HEK293 (cell line): ENCODE results near the gene CRYZL1.

Experiments
- FEZF1 ChIP-seq: fragments of 450-650 bp; formaldehyde crosslinking; IDR thresholded peaks from 2 replicates; pipeline ENCODE4 v1.5.1; 2016; ENCODE audit warnings: missing biosample characterization, missing genetic modification characterization
- GLI2 ChIP-seq: fragments of 450-650 bp; formaldehyde crosslinking; IDR thresholded peaks from 2 replicates; pipeline ENCODE4; 2017; ENCODE audit warnings: missing biosample characterization, missing genetic modification characterization, low read depth, borderline replicate concordance
- KLF1 ChIP-seq: fragments of 450-650 bp; formaldehyde crosslinking; IDR thresholded peaks from 2 replicates; pipeline ENCODE4 v1.5.1; 2016; ENCODE audit warnings: missing biosample characterization, missing genetic modification characterization
- ZBTB17 ChIP-seq: fragments of 450-650 bp; formaldehyde crosslinking; IDR thresholded peaks from 2 replicates; pipeline ENCODE4 v1.5.1; 2016; ENCODE audit warnings: missing biosample characterization, missing genetic modification characterization
- ZFP41 ChIP-seq: fragments of 450-650 bp; formaldehyde crosslinking; IDR thresholded peaks from 2 replicates; pipeline ENCODE4 v1.5.1; 2016; ENCODE audit warnings: missing biosample characterization, missing genetic modification characterization, borderline replicate concordance
- ZNF121 ChIP-seq: fragments of 450-650 bp; formaldehyde crosslinking; IDR thresholded peaks from 2 replicates; pipeline ENCODE4 v1.5.1; 2016; ENCODE audit warnings: missing biosample characterization, missing genetic modification characterization
- ZNF19 ChIP-seq: fragments of 450-650 bp; formaldehyde crosslinking; IDR thresholded peaks from 2 replicates; pipeline ENCODE4; 2016; ENCODE audit warnings: missing biosample characterization, missing genetic modification characterization, low read depth
- ZNF211 ChIP-seq: fragments of 450-650 bp; formaldehyde crosslinking; IDR thresholded peaks from 2 replicates; pipeline ENCODE4 v1.5.1; 2016; ENCODE audit warnings: low read depth, missing biosample characterization, missing genetic modification characterization
- ZNF560 ChIP-seq: fragments of 450-650 bp; formaldehyde crosslinking; IDR thresholded peaks from 2 replicates; pipeline ENCODE4 v1.5.1; 2017; ENCODE audit warnings: missing biosample characterization, missing genetic modification characterization, borderline replicate concordance
- ZNF707 ChIP-seq: fragments of 450-650 bp; formaldehyde crosslinking; IDR thresholded peaks from 2 replicates; pipeline ENCODE4 v1.5.1; 2016; ENCODE audit warnings: missing biosample characterization, missing genetic modification characterization
- ZNF843 ChIP-seq: fragments of 450-650 bp; formaldehyde crosslinking; IDR thresholded peaks from 2 replicates; pipeline ENCODE4 v1.5.1; 2016; ENCODE audit warnings: missing biosample characterization, missing genetic modification characterization
- ZSCAN30 ChIP-seq: fragments of 450-650 bp; IDR thresholded peaks from 2 replicates; pipeline ENCODE4 v1.5.1; 2018; ENCODE audit warnings: missing biosample characterization, mild to moderate bottlenecking, missing genetic modification characterization, moderate library complexity
- TF ChIP-seq, protein P1 (sequence below): fragments of 450-650 bp; formaldehyde crosslinking; IDR thresholded peaks from 2 replicates; pipeline ENCODE4 v1.5.1; 2017; ENCODE audit warnings: missing biosample characterization, mild to moderate bottlenecking, missing genetic modification characterization, moderate library complexity
- TF ChIP-seq, protein P2 (sequence below): fragments of 450-650 bp; formaldehyde crosslinking; IDR thresholded peaks from 2 replicates; pipeline ENCODE4 v1.5.1; 2017; ENCODE audit warnings: missing biosample characterization, missing genetic modification characterization
- TF ChIP-seq, protein P3 (sequence below): fragments of 450-650 bp; formaldehyde crosslinking; IDR thresholded peaks from 2 replicates; pipeline ENCODE4 v1.5.1; 2016; ENCODE audit warnings: missing biosample characterization, missing genetic modification characterization
- TF ChIP-seq, protein P4 (sequence below): fragments of 450-650 bp; formaldehyde crosslinking; IDR thresholded peaks from 2 replicates; pipeline ENCODE4 v1.5.1; 2016; ENCODE audit warnings: missing biosample characterization, missing genetic modification characterization

Gene CRYZL1

DNA sequence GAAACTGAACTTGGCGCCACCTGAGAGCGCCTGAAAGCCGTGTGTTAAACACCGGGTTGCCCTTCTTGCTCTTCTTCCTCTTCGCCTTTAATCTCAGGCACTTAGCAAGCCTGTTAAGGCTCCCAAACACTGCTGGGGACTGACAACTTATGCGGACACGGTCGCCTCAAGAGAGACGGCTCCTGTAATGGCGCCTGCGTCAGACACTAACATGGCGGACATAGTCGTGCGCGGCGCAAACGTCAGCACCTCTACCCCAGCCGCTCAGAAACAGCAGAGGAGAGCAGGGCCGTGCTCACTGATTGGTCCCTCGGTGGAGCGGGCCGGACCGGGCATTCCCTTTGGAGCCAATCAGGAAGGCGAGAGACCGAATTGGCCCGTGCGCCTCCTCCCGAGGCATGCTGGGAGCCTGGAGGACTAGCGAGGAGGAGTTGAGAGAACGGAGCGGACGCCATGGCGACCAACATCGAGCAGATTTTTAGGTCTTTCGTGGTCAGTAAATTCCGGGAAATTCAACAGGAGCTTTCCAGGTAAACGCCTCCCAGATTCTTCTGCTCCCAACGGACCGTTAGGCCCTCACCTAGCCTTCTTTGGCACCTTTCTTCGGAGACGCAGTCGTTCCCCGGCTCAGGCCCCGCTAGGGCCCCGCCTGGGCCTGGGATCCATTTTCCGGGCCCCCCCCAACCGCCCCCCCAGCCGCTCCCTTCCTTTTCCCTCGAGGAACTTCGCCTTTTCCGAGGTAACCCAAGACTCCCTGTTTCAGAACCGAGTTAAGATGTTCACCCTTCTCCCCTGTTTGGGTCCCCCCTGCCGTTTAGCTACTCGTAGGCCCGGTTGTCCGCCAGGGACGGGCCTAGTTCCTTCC lies 98.7 kb downstream of the CRYZL1 start, which contains the start of gene SON (continued):
- TF ChIP-seq, protein P1, sequence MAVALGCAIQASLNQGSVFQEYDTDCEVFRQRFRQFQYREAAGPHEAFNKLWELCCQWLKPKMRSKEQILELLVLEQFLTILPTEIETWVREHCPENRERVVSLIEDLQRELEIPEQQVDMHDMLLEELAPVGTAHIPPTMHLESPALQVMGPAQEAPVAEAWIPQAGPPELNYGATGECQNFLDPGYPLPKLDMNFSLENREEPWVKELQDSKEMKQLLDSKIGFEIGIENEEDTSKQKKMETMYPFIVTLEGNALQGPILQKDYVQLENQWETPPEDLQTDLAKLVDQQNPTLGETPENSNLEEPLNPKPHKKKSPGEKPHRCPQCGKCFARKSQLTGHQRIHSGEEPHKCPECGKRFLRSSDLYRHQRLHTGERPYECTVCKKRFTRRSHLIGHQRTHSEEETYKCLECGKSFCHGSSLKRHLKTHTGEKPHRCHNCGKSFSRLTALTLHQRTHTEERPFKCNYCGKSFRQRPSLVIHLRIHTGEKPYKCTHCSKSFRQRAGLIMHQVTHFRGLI (tag by site-specific recombination): no peak
- TF ChIP-seq, protein P2, sequence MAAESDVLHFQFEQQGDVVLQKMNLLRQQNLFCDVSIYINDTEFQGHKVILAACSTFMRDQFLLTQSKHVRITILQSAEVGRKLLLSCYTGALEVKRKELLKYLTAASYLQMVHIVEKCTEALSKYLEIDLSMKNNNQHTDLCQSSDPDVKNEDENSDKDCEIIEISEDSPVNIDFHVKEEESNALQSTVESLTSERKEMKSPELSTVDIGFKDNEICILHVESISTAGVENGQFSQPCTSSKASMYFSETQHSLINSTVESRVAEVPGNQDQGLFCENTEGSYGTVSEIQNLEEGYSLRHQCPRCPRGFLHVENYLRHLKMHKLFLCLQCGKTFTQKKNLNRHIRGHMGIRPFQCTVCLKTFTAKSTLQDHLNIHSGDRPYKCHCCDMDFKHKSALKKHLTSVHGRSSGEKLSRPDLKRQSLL (tag by site-specific recombination): 0 out of 2 replicates have a peak, but pooled peaks have one; percentile 38
- TF ChIP-seq ZNF707 (tag by site-specific recombination): 0 out of 2 replicates have a peak, but pooled peaks have one; percentile 24
- TF ChIP-seq ZBTB17 (tag by site-specific recombination): peak; percentile 77
- 0 out of 2 replicates have a peak, but pooled peaks have one; percentile 18 for TF ChIP-seq ZNF843
- no peak for TF ChIP-seq FEZF1 (tag by site-specific recombination)
- TF ChIP-seq, protein P3, sequence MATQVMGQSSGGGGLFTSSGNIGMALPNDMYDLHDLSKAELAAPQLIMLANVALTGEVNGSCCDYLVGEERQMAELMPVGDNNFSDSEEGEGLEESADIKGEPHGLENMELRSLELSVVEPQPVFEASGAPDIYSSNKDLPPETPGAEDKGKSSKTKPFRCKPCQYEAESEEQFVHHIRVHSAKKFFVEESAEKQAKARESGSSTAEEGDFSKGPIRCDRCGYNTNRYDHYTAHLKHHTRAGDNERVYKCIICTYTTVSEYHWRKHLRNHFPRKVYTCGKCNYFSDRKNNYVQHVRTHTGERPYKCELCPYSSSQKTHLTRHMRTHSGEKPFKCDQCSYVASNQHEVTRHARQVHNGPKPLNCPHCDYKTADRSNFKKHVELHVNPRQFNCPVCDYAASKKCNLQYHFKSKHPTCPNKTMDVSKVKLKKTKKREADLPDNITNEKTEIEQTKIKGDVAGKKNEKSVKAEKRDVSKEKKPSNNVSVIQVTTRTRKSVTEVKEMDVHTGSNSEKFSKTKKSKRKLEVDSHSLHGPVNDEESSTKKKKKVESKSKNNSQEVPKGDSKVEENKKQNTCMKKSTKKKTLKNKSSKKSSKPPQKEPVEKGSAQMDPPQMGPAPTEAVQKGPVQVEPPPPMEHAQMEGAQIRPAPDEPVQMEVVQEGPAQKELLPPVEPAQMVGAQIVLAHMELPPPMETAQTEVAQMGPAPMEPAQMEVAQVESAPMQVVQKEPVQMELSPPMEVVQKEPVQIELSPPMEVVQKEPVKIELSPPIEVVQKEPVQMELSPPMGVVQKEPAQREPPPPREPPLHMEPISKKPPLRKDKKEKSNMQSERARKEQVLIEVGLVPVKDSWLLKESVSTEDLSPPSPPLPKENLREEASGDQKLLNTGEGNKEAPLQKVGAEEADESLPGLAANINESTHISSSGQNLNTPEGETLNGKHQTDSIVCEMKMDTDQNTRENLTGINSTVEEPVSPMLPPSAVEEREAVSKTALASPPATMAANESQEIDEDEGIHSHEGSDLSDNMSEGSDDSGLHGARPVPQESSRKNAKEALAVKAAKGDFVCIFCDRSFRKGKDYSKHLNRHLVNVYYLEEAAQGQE: peak; percentile 31; the same call in 1 of the 2 replicates
- TF ChIP-seq, protein P4, sequence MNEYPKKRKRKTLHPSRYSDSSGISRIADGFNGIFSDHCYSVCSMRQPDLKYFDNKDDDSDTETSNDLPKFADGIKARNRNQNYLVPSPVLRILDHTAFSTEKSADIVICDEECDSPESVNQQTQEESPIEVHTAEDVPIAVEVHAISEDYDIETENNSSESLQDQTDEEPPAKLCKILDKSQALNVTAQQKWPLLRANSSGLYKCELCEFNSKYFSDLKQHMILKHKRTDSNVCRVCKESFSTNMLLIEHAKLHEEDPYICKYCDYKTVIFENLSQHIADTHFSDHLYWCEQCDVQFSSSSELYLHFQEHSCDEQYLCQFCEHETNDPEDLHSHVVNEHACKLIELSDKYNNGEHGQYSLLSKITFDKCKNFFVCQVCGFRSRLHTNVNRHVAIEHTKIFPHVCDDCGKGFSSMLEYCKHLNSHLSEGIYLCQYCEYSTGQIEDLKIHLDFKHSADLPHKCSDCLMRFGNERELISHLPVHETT (tag by site-specific recombination): peak; percentile 86
- peak; percentile 55; the same call in 1 of the 2 replicates for TF ChIP-seq ZNF121 (tag by site-specific recombination)
- TF ChIP-seq ZSCAN30 (tag by site-specific recombination): peak; percentile 83
- 0 out of 2 replicates have a peak, but pooled peaks have one; percentile 17 for TF ChIP-seq KLF1
- TF ChIP-seq ZFP41: no peak
- TF ChIP-seq ZNF19 (tag by site-specific recombination): no peak
- peak; percentile 6; the same call in 1 of the 2 replicates for TF ChIP-seq GLI2 (tag by site-specific recombination)
- no peak for TF ChIP-seq ZNF560 (tag by site-specific recombination)
- TF ChIP-seq ZNF211 (tag by site-specific recombination): no peak
- TF ChIP-seq, all 188 proteins: peak for 75
